Medulla oblongata (tissue), 1 donor: Measurements from ENCODE around the gene GSTM3.
A peak's percentile ranks its signal among the peaks of the same experiment; 100 is the strongest.
"Not testable (repeated sequence)": the region's sequence is repeated elsewhere in the genome, so short reads cannot be mapped to it uniquely, and the experiment has no call there.

Source experiments
- DNase-seq: peaks from one replicate; pipeline ENCODE4 v3.0.0-alpha.2; 2015; ENCODE audit errors: extremely low spot score

Gene GSTM3

GRCh38 chr1:109762039-109762585 is 21.3 kb upstream of the GSTM3 start:
- DNase-seq, result no peak

- DNase-seq, result peak; percentile 45
Observed at GRCh38 chr1:109761227-109762038, 20.6 kb upstream of the GSTM3 start.

- DNase-seq, result no peak
Observed at GRCh38 chr1:109760581-109761226, 19.9 kb upstream of the GSTM3 start.

- no peak for DNase-seq
Observed at GRCh38 chr1:109759513-109760334, 18.9 kb upstream of the GSTM3 start.

GRCh38 chr1:109757936-109758786 is 17.3 kb upstream of the GSTM3 start:
- DNase-seq, result no peak

- no peak for DNase-seq
Observed at GRCh38 chr1:109756848-109757521, 16.1 kb upstream of the GSTM3 start.

- not testable (repeated sequence) for DNase-seq
Observed at GRCh38 chr1:109756325-109756724, 15.5 kb upstream of the GSTM3 start.

- DNase-seq, result no peak
Observed at GRCh38 chr1:109754738-109755137, 13.9 kb upstream of the GSTM3 start.

- no peak for DNase-seq
Observed at GRCh38 chr1:109751531-109752260, 10.9 kb upstream of the GSTM3 start.

- DNase-seq, result no peak
Observed at GRCh38 chr1:109750920-109751319, 10.1 kb upstream of the GSTM3 start.

- no peak for DNase-seq
Observed at GRCh38 chr1:109750241-109750882, 9.5 kb upstream of the GSTM3 start.

GRCh38 chr1:109749221-109749620 is 8.4 kb upstream of the GSTM3 start:
- no peak for DNase-seq

GRCh38 chr1:109748311-109748710 is 7.5 kb upstream of the GSTM3 start:
- DNase-seq, result not testable (repeated sequence)

- peak; percentile 84 for DNase-seq
Observed at GRCh38 chr1:109739738-109740614, 862 bp downstream of the GSTM3 start.

GRCh38 chr1:109733236-109733870 is 7.5 kb downstream of the GSTM3 start:
- DNase-seq, result no peak

GRCh38 chr1:109732390-109732881 is 8.4 kb downstream of the GSTM3 start:
- DNase-seq, result no peak

GRCh38 chr1:109730666-109731065 is 10.2 kb downstream of the GSTM3 start:
- no peak for DNase-seq

GRCh38 chr1:109728870-109729269 is 12.0 kb downstream of the GSTM3 start:
- DNase-seq, result no peak
